Lower lobe of right lung (tissue), 2 donors: ENCODE measurements around the gene CCR5AS.
A peak's percentile ranks its signal among the peaks of the same experiment; 100 is the strongest.
"Not testable (repeated sequence)": the region's sequence is repeated elsewhere in the genome, so short reads cannot be mapped to it uniquely, and the experiment has no call there.

Experiments used
- ATAC-seq, 2 donors: fragments of 200-7000 bp; cut with Tn5 transposase; one replicate each; pipeline ENCODE4 v1.9.1; 2020 to 2022; ENCODE audit warnings: mild to moderate bottlenecking in 2 of 2, moderate library complexity in 2 of 2
- DNase-seq: peaks from one replicate; pipeline ENCODE4 v3.0.0-alpha.2; 2020
- H3K27ac ChIP-seq: fragments of 200-600 bp; one replicate; pipeline ENCODE4 v1.8.0; 2022
- H3K27me3 ChIP-seq: fragments of 200-600 bp; one replicate; pipeline ENCODE4 v1.8.0; 2022; ENCODE audit warnings: low read depth
- H3K36me3 ChIP-seq: fragments of 200-600 bp; one replicate; pipeline ENCODE4 v1.8.0; 2022; ENCODE audit warnings: mild to moderate bottlenecking
- H3K4me1 ChIP-seq: fragments of 200-600 bp; one replicate; pipeline ENCODE4 v1.8.0; 2022
- H3K4me3 ChIP-seq: fragments of 200-600 bp; one replicate; pipeline ENCODE4 v1.8.0; 2022; ENCODE audit warnings: mild to moderate bottlenecking
- H3K9me3 ChIP-seq: fragments of 200-600 bp; one replicate; pipeline ENCODE4 v1.8.0; 2022
- CTCF ChIP-seq: fragments of 200-600 bp; IDR thresholded peaks from one replicate; pipeline ENCODE4 v1.8.0; 2022; ENCODE audit warnings: antibody characterized with exemption, mild to moderate bottlenecking
- intact Hi-C: fragments of 100-400 bp; cut with DNase I; formaldehyde crosslinking; loops from one replicate; pipeline ENCODE4 v1.11.0; 2022
- donor health status: DM: no; HTN: yes; CAD: no; lungs with severe emphysema.

CCR5AS gene

GRCh38 chr3:46395210-46395661 lies 11.6 kb downstream of the CCR5AS start:
- Histone ChIP-seq H3K27me3 (no peaks in the 10 kb centered on the region), H3K36me3 (no peaks in the 10 kb centered on the region), H3K9me3 (no peaks in the 10 kb centered on the region), H3K4me1 (peaks cover 65% of the 10 kb centered on the region), H3K27ac (no peak overlapping the region), H3K4me3 (no peak overlapping the region)
- intact Hi-C loops: no loop called here
- TF ChIP-seq CTCF: no peak
- DNase-seq: no peak
- peak; percentile 53 to 56 for ATAC-seq

GRCh38 chr3:46393554-46394434 lies 13.1 kb downstream of the CCR5AS start:
- peak; percentile 56 for DNase-seq
- H3K27ac ChIP-seq: no peak overlapping the region

GRCh38 chr3:46393011-46393410 lies 13.9 kb downstream of the CCR5AS start:
- Histone ChIP-seq H3K36me3 (no peaks in the 10 kb centered on the region), H3K4me1 (peaks cover 49% of the 10 kb centered on the region), H3K27ac (no peak overlapping the region), H3K27me3 (no peaks in the 10 kb centered on the region), H3K9me3 (no peaks in the 10 kb centered on the region), H3K4me3 (no peak overlapping the region)
- ATAC-seq: no peak
- no peak for TF ChIP-seq CTCF
- intact Hi-C loops: no loop called here
- DNase-seq: no peak

More at GRCh38 chr3:46393554-46394434, 13.1 kb downstream of the CCR5AS start:
- Histone ChIP-seq H3K4me1 (peaks cover 51% of the 10 kb centered on the region), H3K36me3 (no peaks in the 10 kb centered on the region), H3K27me3 (no peaks in the 10 kb centered on the region), H3K4me3 (no peak overlapping the region), H3K9me3 (no peaks in the 10 kb centered on the region)
- intact Hi-C loops: no loop called here
- ATAC-seq: peak; percentile 87 to 89
- TF ChIP-seq CTCF: no peak

- not testable (repeated sequence) for H3K27me3 ChIP-seq, ATAC-seq
Observed at GRCh38 chr3:46391526-46391925, 15.3 kb downstream of the CCR5AS start.

GRCh38 chr3:46389306-46389705 lies 17.6 kb downstream of the CCR5AS start:
- no peak overlapping the region for H3K4me3 ChIP-seq
- H3K36me3 ChIP-seq: no peaks in the 10 kb centered on the region
- ATAC-seq: no peak
- intact Hi-C loops: no loop called here
- H3K9me3 ChIP-seq: no peaks in the 10 kb centered on the region
- no peak overlapping the region for H3K27ac ChIP-seq
- H3K27me3 ChIP-seq: no peaks in the 10 kb centered on the region
- TF ChIP-seq CTCF: no peak
- H3K4me1 ChIP-seq: peaks cover 30% of the 10 kb centered on the region
- no peak for DNase-seq

More at GRCh38 chr3:46391526-46391925, 15.3 kb downstream of the CCR5AS start:
- intact Hi-C loops, H3K36me3 ChIP-seq, H3K9me3 ChIP-seq, H3K4me3 ChIP-seq, H3K27ac ChIP-seq, DNase-seq: not testable (repeated sequence)
- peaks cover 41% of the 10 kb centered on the region for H3K4me1 ChIP-seq

- H3K36me3 ChIP-seq, H3K27ac ChIP-seq, H3K4me3 ChIP-seq, DNase-seq, H3K9me3 ChIP-seq, ATAC-seq, H3K27me3 ChIP-seq, intact Hi-C loops: not testable (repeated sequence)
- H3K4me1 ChIP-seq: peaks cover 30% of the 10 kb centered on the region
Observed at GRCh38 chr3:46388847-46389246, 18.0 kb downstream of the CCR5AS start.
